HG03565 (cell line): ENCODE results near the gene SULT1C4.
"Not testable (repeated sequence)": the region's sequence is repeated elsewhere in the genome, so short reads cannot be mapped to it uniquely, and the experiment has no call there.

Experiments
- ATAC-seq: cut with Tn5 transposase; IDR thresholded peaks from one replicate; pipeline ENCODE4 v1.9.1; 2021; ENCODE audit warnings: mild to moderate bottlenecking, moderate library complexity; ENCODE audit not compliant: unreplicated experiment

SULT1C4 gene

GRCh38 chr2:108412995-108413710 lies 35.4 kb downstream of the SULT1C4 start:
- no peak for ATAC-seq

- no peak for ATAC-seq
These were observed 35.9 kb downstream of the SULT1C4 start for GRCh38 chr2:108413711-108414095.

GRCh38 chr2:108414256-108414876 lies 36.6 kb downstream of the SULT1C4 start:
- ATAC-seq, result no peak

- ATAC-seq, result no peak
These were observed 37.2 kb downstream of the SULT1C4 start for GRCh38 chr2:108414945-108415344.

- no peak for ATAC-seq
These were observed 39.5 kb downstream of the SULT1C4 start for GRCh38 chr2:108417254-108417653.

GRCh38 chr2:108418416-108418815 lies 40.7 kb downstream of the SULT1C4 start:
- ATAC-seq, result no peak

GRCh38 chr2:108423067-108423466 lies 45.3 kb downstream of the SULT1C4 start:
- ATAC-seq, result no peak

GRCh38 chr2:108423502-108424251 lies 45.9 kb downstream of the SULT1C4 start:
- no peak for ATAC-seq

- no peak for ATAC-seq
These were observed 50.7 kb downstream of the SULT1C4 start for GRCh38 chr2:108428286-108429009.

- not testable (repeated sequence) for ATAC-seq
These were observed 57.8 kb downstream of the SULT1C4 start for GRCh38 chr2:108435578-108435977.

- ATAC-seq, result no peak
These were observed 59.2 kb downstream of the SULT1C4 start for GRCh38 chr2:108436976-108437375.
